ENCODE results near the gene DLK1.

Gene DLK1

GRCh38 chr14:100717386-100717785 lies 9.3 kb upstream of the DLK1 start:
- no peak for DNase-seq

- no peak for DNase-seq
Measured at GRCh38 chr14:100719976-100720520, 6.6 kb upstream of the DLK1 start.

- DNase-seq: no peak
Measured at GRCh38 chr14:100721568-100721967, 5.1 kb upstream of the DLK1 start.

- no peak for DNase-seq
Measured at GRCh38 chr14:100722367-100722766, 4.3 kb upstream of the DLK1 start.

DNA sequence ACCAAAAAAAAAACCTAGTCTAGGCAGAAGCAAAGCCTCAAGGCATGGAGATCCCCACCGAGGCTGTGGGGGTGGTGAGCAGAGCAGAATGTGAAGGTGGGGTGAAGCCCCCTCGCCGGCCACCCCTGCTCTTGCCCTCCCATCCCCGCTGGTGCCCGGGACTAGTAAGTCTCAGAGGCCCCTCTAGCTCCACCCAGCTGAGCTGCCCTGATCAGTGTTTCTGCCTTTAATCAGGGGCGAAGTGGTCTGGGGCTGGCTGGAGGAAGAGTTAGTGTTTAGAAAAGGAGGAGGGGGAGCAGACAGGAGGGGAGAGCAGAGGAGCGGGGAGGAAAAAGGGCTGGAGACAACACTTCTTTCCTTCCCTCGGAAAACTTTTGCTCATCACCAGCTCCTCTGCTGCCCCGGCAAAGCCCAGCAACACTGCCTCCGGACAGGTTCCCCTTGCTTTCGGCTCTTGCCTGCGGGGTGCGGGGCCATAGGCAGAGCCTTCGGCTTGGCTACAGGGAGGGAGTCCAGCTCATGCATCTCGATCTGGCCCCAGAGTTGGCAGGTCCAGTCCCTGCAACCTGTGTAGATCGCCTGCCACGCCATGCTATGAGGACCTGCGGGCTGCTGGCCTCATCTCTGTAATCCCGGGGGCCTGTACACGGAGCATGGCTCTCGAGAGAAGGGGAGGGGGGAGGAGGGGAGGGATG lies 3.4 kb upstream of the DLK1 start:
- no peak for DNase-seq

DNA sequence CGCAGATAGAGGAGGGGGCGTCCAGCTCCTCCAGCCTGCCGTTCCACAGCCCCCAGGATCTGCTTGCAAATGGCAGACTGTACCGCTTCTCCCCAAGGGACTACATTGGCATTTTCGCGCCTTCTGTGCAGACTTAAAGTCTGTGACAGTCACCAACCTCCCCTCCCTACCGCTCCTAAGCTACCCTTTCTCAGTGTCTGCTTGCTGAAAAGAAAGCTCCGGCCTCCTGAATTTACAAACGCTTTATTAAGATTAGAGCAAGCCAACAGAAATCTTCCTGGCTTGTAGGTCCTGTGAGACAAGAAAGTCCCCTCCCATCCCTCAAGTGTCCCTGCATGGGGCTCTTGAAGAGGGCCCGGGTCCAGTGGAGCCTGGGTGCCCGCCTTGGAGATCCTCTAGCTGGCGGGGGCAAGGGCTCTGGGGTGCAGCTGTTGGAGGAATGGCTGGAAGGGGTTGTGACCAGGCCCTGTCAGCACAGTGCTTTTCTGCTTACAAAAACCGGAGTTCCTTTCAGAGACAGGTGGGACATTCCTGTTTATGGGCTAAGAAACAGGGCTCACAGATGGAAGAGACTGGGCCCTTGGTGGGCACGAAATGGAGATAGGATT lies 2.8 kb upstream of the DLK1 start:
- DNase-seq: no peak

DNA sequence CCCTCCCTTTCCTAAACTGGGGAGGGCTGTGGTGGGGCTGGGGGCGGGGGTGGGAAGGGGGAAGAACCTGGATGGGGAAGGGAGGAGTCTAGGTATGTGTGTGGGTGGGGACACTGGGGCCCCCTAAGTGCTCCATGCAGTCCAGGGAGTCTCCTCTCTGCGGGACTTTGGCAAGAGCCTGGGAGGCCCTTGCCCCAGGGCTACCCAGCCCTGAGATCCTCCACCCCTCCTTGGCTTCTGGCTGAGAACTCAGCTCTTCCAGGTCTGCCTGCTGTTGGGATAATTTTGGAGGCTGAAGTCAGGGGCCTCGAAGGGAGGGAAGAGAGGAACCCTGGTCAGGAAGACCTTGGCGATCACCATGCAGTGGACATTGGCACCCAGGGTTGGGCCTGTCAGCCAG lies 2.2 kb upstream of the DLK1 start:
- DNase-seq: no peak

GRCh38 chr14:100725587-100726387 lies 905 bp upstream of the DLK1 start:
- DNase-seq: no peak

- DNase-seq: no peak
Measured at GRCh38 chr14:100727086-100727872, 587 bp downstream of the DLK1 start.

DNA sequence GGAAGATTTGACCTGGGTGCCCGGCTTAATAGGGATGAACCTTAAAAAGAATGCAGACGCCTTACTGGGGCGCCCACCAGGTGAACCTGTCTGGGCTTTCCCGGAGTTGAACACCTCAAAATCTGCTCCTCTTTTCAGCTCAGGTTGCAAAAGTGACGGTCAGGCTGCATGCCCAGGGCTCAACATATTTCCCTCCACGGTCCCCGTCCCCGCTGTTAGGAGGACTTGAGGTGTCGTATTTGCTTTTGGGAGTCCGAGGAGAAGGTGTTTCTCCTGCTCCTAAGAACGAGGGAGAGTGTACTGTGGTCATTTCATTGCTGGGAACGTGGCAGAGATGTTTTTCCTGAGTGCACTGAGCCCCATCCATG lies 1.2 kb downstream of the DLK1 start:
- DNase-seq: no peak

DNA sequence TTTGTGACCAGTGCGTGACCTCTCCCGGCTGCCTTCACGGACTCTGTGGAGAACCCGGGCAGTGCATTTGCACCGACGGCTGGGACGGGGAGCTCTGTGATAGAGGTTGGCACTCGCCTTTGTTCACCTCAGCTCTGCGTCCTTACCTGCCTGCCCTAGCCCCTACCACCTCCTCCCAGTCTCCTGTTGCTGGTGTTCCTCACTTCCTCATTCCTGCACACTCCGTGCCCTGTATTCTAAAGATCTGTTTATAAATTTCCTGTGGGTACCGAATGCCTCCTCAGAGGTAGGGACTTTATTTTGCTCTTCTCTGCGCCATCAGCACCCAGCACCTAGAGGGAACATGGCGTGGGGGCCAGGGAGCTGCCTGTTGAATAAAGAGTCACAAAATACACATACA lies 2.3 kb downstream of the DLK1 start:
- no peak for DNase-seq

- no peak for DNase-seq
Measured at GRCh38 chr14:100729982-100730381, 3.3 kb downstream of the DLK1 start.

DNA sequence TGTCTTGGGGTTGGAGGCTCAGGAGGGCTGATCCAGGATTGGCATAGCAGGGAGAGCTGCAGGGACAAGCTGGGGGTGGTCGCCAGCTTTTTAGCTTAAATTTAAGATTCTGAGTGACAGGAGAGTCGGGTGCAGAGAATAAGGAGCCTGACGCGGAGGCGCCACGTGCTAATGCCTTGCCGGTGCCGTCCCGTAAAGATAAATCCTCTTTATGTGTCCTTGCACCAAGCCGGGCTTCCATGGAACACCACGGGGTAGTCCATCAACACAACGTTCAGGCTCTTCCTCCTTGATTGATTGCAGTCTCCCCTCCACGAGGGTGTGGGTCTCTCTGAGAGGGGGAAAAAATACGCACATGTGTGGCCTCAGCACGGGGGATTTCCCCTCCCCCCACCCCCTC lies 3.9 kb downstream of the DLK1 start:
- DNase-seq: no peak

GRCh38 chr14:100731011-100731670 lies 4.4 kb downstream of the DLK1 start:
- no peak for DNase-seq

DNA sequence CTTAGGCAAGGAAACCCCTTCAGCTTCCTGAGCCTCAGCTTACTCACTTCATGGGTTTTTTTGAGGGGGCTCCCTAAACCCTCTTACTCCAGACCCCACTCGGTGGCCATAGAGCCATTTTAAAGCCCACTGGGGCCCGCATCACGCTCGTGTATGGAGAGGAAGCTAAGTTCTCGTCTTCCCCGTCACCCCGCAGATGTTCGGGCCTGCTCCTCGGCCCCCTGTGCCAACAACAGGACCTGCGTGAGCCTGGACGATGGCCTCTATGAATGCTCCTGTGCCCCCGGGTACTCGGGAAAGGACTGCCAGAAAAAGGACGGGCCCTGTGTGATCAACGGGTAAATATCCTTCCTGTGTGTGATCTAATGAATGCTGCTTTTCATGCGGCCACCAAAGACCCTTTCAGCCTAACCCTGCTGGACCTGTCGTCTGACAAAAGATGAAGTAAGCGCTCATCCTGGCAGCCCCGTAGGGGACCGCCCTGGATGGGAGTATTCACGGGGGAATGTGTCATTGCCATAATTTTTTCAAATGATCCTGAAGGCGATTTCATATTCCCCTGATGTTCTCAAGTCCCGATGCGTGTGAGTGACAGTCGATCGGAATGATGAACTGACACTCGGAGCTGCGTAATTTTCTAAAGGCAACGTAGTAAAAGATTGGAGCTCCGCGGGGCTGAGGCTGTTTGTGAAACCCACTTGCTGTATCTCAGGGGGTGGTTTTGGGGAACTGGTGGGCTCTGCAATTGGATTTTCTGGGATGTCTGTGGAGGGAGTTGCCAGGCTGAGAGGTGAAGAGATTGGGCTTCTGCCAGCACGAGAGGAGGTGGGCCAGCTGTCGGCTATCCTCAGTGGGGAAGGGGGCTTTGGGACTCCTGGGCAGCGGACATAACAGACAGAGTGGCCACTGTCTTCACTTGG lies 5.4 kb downstream of the DLK1 start:
- no peak for DNase-seq

DNA sequence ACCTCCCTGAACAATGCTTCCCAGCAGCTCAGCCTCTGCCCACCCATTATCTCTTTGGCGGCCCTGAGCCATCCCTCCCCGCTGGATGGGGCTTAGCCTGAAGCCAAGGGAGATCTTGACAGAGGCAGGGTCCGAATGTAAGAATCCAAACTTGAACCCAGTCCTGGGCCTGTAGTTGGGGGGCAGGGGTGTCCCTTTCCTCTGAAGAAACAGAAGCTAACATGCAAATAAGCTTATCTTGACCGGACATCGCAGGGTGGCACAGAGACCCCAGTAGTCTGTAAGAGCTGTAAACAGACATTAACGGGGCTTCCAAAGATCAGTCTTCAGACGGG lies 6.0 kb downstream of the DLK1 start:
- DNase-seq: no peak

- no peak for DNase-seq
Measured at GRCh38 chr14:100733152-100733850, 6.6 kb downstream of the DLK1 start.

- DNase-seq: no peak
Measured at GRCh38 chr14:100734031-100734990, 7.6 kb downstream of the DLK1 start.

DNA sequence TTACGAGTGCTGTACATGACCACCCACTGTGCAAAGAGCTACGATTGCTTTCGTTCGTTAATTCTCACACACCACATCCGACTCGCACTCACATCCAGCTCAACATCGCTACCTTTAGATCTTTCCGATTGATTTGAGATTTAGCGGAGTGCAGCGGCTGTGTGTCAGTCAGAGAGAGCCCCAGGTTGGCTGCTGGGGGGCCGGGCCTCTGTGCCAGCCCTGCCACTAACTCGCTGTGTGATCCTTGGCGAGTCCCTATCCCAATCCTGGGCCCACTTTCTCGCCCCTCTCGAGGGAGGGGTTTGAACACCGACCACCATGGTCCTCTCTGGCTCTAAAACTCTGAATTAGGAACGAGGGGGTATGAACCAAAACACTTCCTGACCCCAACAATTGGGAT lies 8.6 kb downstream of the DLK1 start:
- DNase-seq: no peak

All from activated CD8-positive, alpha-beta memory T cell treated with anti-CD3 and anti-CD28 coated beads, Interleukin-2, amount 50 U/mL, for 4 hours (primary cell).